Coronary artery (tissue), 2 donors: ENCODE measurements around the gene GRIA4.

Source experiments
- DNase-seq: peaks from one replicate; pipeline ENCODE4 v3.0.0-alpha.2; 2017; ENCODE audit warnings: low spot score
- H3K27ac ChIP-seq, 2 donors: fragments of 200-600 bp; sonication (generic); one replicate each; pipeline ENCODE4 v1.5.1; 2016 to 2019
- H3K4me3 ChIP-seq: fragments of 200-600 bp; sonication (generic); 2 replicates; pipeline ENCODE4 v1.5.1; 2016; ENCODE audit warnings: mild to moderate bottlenecking, moderate library complexity
- TF ChIP-seq, protein P1 (sequence below): fragments of 200-600 bp; sonication (generic); IDR thresholded peaks from one replicate; pipeline ENCODE4 v1.5.1; 2019; ENCODE audit warnings: antibody characterized with exemption

Gene GRIA4

DNA sequence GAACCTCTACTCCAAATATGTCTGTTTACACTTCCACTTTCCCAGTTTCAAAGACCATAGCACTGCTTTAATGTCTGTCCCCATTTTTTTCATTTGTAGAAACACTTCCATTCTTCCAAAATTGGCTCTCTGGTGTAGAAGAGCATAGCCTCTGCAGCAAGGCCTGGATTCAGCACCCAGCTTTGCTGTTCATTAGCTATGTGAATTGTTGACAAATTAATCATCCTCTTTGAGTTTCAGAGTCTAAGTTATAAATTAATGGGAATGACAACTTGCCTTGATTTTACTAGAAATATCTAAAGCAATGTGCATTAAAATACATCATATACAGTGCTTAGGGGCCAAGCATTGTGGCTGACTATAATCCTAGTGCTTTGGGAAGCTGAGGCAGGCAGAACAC is 22.4 kb downstream of the GRIA4 start:
- DNase-seq = no peak
- Histone ChIP-seq H3K4me3 (no peak overlapping the region), H3K27ac (no peak overlapping the region)
- TF ChIP-seq, protein P1, sequence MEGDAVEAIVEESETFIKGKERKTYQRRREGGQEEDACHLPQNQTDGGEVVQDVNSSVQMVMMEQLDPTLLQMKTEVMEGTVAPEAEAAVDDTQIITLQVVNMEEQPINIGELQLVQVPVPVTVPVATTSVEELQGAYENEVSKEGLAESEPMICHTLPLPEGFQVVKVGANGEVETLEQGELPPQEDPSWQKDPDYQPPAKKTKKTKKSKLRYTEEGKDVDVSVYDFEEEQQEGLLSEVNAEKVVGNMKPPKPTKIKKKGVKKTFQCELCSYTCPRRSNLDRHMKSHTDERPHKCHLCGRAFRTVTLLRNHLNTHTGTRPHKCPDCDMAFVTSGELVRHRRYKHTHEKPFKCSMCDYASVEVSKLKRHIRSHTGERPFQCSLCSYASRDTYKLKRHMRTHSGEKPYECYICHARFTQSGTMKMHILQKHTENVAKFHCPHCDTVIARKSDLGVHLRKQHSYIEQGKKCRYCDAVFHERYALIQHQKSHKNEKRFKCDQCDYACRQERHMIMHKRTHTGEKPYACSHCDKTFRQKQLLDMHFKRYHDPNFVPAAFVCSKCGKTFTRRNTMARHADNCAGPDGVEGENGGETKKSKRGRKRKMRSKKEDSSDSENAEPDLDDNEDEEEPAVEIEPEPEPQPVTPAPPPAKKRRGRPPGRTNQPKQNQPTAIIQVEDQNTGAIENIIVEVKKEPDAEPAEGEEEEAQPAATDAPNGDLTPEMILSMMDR = no peak

GRCh38 chr11:105635466-105635865 is 25.6 kb downstream of the GRIA4 start:
- TF ChIP-seq, protein P1 = no peak
- Histone ChIP-seq H3K27ac (no peak overlapping the region), H3K4me3 (no peak overlapping the region)
- no peak for DNase-seq

GRCh38 chr11:105636496-105636895 is 26.6 kb downstream of the GRIA4 start:
- DNase-seq = no peak
- TF ChIP-seq, protein P1 = no peak
- Histone ChIP-seq H3K4me3 (no peak overlapping the region), H3K27ac (no peak overlapping the region)

DNA sequence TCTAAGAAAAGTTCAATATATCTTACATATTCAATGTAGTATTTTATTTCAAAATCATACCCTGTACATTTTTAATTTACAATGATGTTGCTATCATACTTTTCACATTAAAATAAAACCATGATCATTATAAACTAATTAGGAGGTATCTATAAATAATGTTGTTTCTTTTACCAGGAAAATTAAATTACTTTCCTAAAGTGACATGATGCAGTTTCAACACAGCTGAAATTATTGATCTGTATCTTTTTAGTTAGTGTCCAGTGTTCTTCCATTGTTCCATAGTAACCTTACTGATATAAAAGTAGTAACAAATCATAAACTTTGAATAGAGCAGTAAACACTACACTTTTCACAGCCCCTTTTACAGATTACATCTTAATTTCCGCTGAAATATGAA is 29.7 kb downstream of the GRIA4 start:
- DNase-seq = no peak
- Histone ChIP-seq H3K4me3 (no peak overlapping the region), H3K27ac (no peak overlapping the region)
- TF ChIP-seq, protein P1 = no peak

DNA sequence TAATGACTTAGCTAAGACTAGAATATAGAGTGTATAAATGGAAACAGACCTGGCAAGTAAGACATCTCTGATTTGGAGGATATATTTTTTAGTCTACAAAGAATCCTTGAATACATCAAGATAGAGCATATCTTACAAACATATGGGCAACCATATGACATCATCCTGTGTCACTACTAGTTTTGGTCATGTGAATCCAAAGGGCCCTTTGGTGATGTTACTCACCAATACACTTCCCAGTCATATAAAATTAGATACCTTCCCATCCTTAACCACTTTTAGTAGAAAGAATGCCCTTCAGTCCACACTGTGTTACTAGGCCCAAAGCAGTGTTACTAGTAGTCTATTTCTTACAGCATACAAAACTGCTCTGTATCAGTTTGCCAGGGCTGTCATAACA is 31.6 kb downstream of the GRIA4 start:
- no peak overlapping the region for H3K27ac ChIP-seq
- TF ChIP-seq, protein P1 = no peak
- DNase-seq = no peak
- no peak overlapping the region for H3K4me3 ChIP-seq

DNA sequence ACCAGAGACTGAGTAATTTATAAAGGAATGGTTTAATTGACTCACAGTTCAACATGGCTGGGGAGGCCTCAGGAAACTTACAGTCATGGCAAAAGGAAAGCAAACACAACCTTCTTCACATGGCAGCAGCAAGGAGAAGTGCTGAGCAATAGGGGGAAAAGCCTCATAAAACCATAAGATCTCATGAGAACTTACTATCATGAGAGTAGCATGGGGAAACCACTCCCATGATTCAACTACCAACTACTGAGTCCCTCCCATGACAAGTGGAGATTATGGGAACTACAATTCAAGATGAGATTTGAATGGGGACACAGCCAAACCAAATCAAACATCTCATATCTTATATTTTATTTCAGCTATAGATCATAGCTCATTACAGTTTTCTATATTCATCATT is 33.0 kb downstream of the GRIA4 start:
- no peak for DNase-seq
- TF ChIP-seq, protein P1 = no peak

DNA sequence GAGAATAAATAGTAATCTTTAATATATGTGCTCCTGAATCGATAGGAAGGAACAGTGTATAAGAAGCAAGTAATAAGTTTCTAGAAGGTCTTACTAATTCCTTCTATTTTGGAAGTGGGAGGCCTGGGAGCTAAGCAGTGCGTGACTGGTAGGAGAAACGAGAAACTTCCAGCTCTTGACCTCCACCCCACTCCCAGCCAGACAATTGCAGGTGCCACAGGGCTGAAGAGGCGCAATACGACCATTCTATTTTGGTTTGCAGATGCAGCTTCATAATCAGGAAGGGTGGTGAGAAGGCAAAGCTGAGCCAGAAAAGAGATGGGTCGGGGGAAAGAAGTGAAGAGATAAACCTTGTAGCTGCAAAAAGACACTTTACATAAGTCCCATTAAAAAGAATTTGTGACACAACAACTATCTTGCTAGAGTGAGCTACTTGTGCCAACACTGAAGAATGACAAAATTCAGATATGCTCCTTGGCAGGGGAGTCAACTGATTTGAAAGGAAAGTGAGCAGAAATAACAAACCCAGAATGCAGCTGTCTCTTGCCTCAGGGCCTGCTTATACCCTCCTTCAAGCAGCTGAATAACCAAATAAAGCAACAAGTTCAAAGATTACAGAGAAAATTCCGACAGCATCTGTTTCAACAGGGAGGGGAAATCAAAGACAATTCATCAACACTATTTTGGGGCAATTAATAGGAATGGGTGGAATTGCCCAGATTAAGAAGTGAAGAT is 35.1 kb downstream of the GRIA4 start:
- no peak overlapping the region for H3K27ac ChIP-seq
- no peak for DNase-seq
- TF ChIP-seq, protein P1 = no peak
- H3K4me3 ChIP-seq = no peak overlapping the region

More for the DNA sequence above, 33.0 kb downstream of the GRIA4 start:
- Histone ChIP-seq H3K4me3 (no peak overlapping the region), H3K27ac (no peak overlapping the region)
